ENCODE measurements around the gene USP20.

USP20 gene

GRCh38 chr9:129880654-129881546 is 45.6 kb downstream of the USP20 start:
- peaks cover 25% of the 10 kb centered on the region for H3K36me3 ChIP-seq (ENCODE audit: insufficient read depth, low read length)
- peaks cover 34% of the 10 kb centered on the region for H3K4me1 ChIP-seq (ENCODE audit: insufficient read depth, low read length)
- no peak overlapping the region for H3K9ac ChIP-seq (ENCODE audit: low read length)
- H3K27ac ChIP-seq (ENCODE audit: low read depth, low read length), result peak overlapping the region; percentile 12
- no peaks in the 10 kb centered on the region for H3K9me3 ChIP-seq (ENCODE audit: low read length)
- H3K4me3 ChIP-seq (ENCODE audit: low read depth in 1 of 2, low read length in 2 of 2), result no peak overlapping the region
- H3K27me3 ChIP-seq (ENCODE audit: control insufficient read depth in 1 of 2, insufficient read depth in 2 of 2, low read length in 2 of 2), result no peaks in the 10 kb centered on the region

DNA sequence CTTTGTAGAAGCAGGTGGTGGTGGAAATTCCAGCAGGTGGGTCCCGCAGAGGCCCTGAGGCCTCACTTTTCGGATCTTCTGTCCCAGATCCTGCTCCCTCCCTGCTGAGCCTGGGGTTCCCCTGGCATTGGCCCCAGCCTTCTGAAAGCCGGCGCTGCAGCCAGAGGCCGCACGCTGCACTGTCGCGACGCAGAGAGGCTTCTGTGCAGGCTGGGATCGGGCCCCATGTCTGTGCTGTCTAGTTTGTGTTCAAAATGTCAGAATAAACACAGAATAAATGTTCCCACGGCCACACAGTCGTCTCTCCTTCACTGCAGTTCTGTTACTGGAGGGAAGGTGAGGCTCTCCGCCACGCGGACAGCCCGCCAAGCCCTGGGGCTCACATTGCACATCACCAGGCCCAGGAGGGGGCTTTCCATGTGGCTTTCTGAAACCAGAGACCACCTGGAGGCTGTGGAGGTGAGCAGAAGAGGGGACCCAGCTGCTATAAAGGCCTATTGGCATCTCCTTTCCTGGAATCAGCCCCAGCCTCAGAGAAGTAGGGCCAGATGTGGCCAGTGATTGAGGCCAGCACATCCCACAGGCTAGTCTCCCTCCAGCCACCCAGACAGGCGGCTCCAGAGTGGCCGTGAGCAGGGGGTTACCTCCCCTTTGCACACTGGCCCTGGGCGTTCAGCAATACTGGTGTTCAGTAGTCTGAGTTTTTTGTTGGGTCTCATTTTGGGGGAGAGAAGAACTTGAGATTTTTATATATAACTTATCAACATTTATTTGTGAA is 46.5 kb downstream of the USP20 start:
- Histone ChIP-seq H3K9ac (ENCODE audit: low read length) (no peak overlapping the region), H3K9me3 (ENCODE audit: low read length) (no peaks in the 10 kb centered on the region), H3K4me3 (ENCODE audit: low read depth in 1 of 2, low read length in 2 of 2) (no peak overlapping the region), H3K27ac (ENCODE audit: low read depth, low read length) (peak overlapping the region; percentile 12), H3K4me1 (ENCODE audit: insufficient read depth, low read length) (peaks cover 42% of the 10 kb centered on the region), H3K36me3 (ENCODE audit: insufficient read depth, low read length) (peaks cover 20% of the 10 kb centered on the region), H3K27me3 (ENCODE audit: control insufficient read depth in 1 of 2, insufficient read depth in 2 of 2, low read length in 2 of 2) (no peaks in the 10 kb centered on the region)

DNA sequence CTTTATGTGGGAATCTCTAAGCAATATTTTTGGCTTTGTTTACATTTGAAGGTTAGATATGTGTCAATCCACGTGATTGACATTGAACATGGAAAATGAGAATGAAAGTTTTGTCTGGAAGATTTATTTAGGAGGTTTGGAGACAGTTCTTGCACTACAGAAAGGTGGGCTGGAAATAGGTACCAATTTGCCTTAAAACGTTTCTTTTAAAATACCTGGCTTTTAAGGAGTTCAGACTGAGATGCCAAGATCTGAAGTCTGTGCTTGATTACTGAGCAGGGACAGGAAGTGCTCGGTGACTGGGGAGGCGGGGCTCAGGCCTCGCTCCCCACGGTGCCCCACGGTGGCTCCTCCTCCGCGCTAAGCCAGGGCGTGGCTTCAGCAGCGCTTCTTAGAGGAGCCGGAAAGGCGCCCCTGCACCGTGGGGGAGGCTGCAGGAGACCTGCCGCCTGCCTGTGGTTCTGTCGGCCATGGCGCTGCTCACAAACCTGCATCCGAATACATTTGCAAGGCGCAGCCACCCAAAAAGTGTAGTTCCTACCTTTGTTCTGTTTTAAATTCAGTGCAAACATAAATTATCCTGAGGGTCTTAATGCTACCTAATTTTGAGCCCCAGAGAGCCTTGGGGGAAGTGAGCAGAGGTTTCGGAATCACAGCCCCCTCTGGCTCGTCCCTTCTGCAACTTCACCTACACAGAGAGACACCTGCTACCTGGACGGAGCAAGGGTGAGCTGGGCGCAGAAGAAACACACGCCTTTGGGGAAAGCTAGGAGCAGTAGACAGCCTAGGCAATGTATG is 49.2 kb downstream of the USP20 start:
- H3K27ac ChIP-seq (ENCODE audit: low read depth, low read length), result peak overlapping the region; percentile 50
- H3K4me3 ChIP-seq (ENCODE audit: low read depth in 1 of 2, low read length in 2 of 2), result peak overlapping the region; percentile 1 to 46
- peaks cover 49% of the 10 kb centered on the region for H3K4me1 ChIP-seq (ENCODE audit: insufficient read depth, low read length)
- no peak overlapping the region for H3K9ac ChIP-seq (ENCODE audit: low read length)
- no peaks in the 10 kb centered on the region for H3K9me3 ChIP-seq (ENCODE audit: low read length)
- H3K36me3 ChIP-seq (ENCODE audit: insufficient read depth, low read length), result peaks cover 29% of the 10 kb centered on the region
- no peaks in the 10 kb centered on the region for H3K27me3 ChIP-seq (ENCODE audit: control insufficient read depth in 1 of 2, insufficient read depth in 2 of 2, low read length in 2 of 2)

DNA sequence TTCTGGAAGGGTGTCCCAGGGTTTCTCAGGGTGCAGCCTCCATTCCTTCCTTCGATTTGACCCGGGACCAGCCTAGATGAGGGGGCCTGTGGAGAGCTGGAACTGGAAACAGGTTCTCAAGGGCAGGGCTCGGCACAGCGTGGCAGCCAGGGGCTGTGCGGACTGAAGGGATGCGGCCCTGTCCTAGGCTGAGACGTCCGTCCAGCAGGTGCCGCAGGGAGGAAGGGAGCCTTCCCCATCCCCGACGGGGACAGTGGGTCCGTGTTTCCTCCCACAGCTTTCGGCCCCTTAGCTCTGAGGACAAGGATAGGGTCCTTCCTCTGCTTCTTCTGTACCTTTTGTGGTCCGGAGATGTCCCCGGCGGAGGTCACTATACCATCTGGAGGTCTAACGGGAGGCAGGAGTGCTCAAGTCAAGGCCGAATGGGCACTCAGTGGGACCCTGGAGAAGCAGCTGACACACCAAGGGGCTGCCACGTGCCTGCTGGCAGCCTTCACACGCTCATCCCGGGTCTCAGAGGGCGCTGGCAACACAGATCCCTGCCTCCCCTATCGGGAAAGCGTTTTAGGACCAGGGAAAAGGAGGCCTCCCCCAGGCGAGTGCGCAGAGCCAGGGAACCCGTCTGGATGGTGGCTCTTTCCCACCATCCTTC is 49.9 kb downstream of the USP20 start:
- Histone ChIP-seq H3K27ac (ENCODE audit: low read depth, low read length) (peak overlapping the region; percentile 29), H3K27me3 (ENCODE audit: control insufficient read depth in 1 of 2, insufficient read depth in 2 of 2, low read length in 2 of 2) (no peaks in the 10 kb centered on the region), H3K4me3 (ENCODE audit: low read depth in 1 of 2, low read length in 2 of 2) (peak overlapping the region; percentile 25 to 46), H3K9me3 (ENCODE audit: low read length) (no peaks in the 10 kb centered on the region), H3K4me1 (ENCODE audit: insufficient read depth, low read length) (peaks cover 55% of the 10 kb centered on the region), H3K36me3 (ENCODE audit: insufficient read depth, low read length) (peaks cover 36% of the 10 kb centered on the region), H3K9ac (ENCODE audit: low read length) (peak overlapping the region; percentile 45)

- no peaks in the 10 kb centered on the region for H3K27me3 ChIP-seq (ENCODE audit: control insufficient read depth in 1 of 2, insufficient read depth in 2 of 2, low read length in 2 of 2)
- peak overlapping the region; percentile 25 to 46 for H3K4me3 ChIP-seq (ENCODE audit: low read depth in 1 of 2, low read length in 2 of 2)
- no peaks in the 10 kb centered on the region for H3K9me3 ChIP-seq (ENCODE audit: low read length)
- peaks cover 35% of the 10 kb centered on the region for H3K36me3 ChIP-seq (ENCODE audit: insufficient read depth, low read length)
- peaks cover 49% of the 10 kb centered on the region for H3K4me1 ChIP-seq (ENCODE audit: insufficient read depth, low read length)
- peak overlapping the region; percentile 29 for H3K27ac ChIP-seq (ENCODE audit: low read depth, low read length)
- peak overlapping the region; percentile 45 for H3K9ac ChIP-seq (ENCODE audit: low read length)
These were observed 50.4 kb downstream of the USP20 start for GRCh38 chr9:129885670-129886106.

DNA sequence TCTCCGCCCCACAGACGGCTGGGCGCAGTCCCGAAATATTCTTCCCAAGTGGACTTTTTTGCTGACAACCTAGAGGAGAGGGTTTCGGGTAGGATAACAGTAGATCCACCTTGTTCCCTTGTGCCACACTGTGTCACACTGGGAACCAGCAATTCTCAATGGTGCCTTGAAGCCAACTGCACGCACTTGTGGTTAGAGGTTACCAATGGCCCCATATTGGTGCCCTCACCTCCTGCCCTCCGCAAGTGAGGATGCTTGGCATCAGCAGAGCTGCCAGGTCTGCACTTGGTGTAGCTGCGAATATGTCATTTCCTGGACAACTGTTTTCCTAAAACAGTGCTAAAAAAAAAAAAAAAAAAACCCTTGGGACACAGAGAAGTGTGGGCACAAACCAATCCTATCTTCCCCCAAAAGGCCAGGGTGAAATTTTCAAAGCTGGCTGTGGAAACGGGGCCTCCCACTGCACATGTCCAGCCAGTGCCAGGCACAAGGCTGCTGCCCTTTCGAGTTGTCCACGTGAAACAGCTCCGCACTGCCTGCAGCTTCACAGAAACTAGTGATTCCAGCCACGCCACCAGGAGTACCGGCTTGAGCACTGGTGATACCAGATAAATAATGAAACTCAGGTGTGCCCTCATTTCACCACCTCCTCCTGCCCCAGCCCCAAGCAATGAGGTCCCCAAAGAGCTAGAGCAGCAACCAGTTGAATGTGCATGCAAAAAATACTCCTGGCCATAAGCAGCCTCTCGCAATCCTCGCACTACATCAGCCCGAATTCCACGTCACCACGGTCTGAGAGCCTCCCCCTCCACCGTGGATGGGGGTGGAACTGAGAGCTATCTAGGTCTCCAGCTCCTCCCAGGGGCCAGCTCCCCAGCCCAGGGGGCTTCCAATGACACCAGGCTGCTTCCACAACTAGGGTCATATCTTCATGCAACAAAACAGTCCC is 51.2 kb downstream of the USP20 start:
- Histone ChIP-seq H3K4me3 (ENCODE audit: low read depth in 1 of 2, low read length in 2 of 2) (peak overlapping the region; percentile 25 to 46), H3K27me3 (ENCODE audit: control insufficient read depth in 1 of 2, insufficient read depth in 2 of 2, low read length in 2 of 2) (no peaks in the 10 kb centered on the region), H3K4me1 (ENCODE audit: insufficient read depth, low read length) (peaks cover 49% of the 10 kb centered on the region), H3K27ac (ENCODE audit: low read depth, low read length) (peak overlapping the region; percentile 29), H3K9me3 (ENCODE audit: low read length) (no peaks in the 10 kb centered on the region), H3K9ac (ENCODE audit: low read length) (no peak overlapping the region), H3K36me3 (ENCODE audit: insufficient read depth, low read length) (peaks cover 33% of the 10 kb centered on the region)

GRCh38 chr9:129887334-129888292 is 52.4 kb downstream of the USP20 start:
- Histone ChIP-seq H3K9ac (ENCODE audit: low read length) (no peak overlapping the region), H3K36me3 (ENCODE audit: insufficient read depth, low read length) (peaks cover 32% of the 10 kb centered on the region), H3K27me3 (ENCODE audit: control insufficient read depth in 1 of 2, insufficient read depth in 2 of 2, low read length in 2 of 2) (no peaks in the 10 kb centered on the region), H3K4me1 (ENCODE audit: insufficient read depth, low read length) (peaks cover 60% of the 10 kb centered on the region), H3K9me3 (ENCODE audit: low read length) (no peaks in the 10 kb centered on the region), H3K4me3 (ENCODE audit: low read depth in 1 of 2, low read length in 2 of 2) (no peak overlapping the region), H3K27ac (ENCODE audit: low read depth, low read length) (peak overlapping the region; percentile 55)

DNA sequence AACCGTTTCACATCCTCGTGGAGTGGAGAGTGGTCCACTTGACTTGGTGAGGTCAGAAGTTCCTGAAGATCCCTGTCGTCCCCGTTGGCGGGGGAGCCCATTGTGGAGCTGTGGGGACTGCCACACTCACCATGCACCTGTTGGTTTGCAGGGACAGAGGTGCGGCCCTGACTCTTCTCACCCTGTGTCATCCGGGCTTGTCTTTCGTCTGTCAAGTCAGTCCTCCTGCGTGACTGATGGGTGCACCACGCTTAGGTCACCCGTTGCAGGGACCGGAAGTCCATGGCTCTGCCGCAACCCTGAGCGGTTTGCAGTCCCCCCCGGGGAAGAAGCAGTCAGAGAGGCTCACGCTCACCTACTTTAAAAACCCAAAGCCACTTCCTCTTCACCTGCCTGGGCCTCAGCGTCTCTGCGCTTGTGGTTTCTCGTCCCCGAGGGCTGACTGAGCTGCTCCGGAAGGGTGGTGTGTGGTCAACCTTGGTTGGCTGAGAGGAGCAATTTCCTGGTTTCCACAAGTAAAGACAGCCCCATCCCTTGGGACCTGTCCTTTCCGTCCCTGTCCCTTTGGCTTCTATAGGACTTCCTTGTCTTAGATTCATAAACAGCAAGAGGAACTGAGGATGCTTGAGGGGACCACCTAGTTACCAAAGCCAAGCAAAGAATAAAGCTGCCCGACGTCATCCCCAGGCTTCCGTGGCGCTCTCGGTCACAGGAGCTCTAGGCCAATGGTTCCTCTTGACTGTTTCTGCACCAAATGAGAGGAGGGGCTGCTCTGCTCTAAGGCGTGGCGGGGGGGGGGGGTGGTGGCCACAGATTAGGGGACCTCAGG is 53.2 kb downstream of the USP20 start:
- H3K4me3 ChIP-seq (ENCODE audit: low read depth in 1 of 2, low read length in 2 of 2), result no peak overlapping the region
- H3K27me3 ChIP-seq (ENCODE audit: control insufficient read depth in 1 of 2, insufficient read depth in 2 of 2, low read length in 2 of 2), result no peaks in the 10 kb centered on the region
- H3K9me3 ChIP-seq (ENCODE audit: low read length), result no peaks in the 10 kb centered on the region
- peak overlapping the region; percentile 55 for H3K27ac ChIP-seq (ENCODE audit: low read depth, low read length)
- peaks cover 32% of the 10 kb centered on the region for H3K36me3 ChIP-seq (ENCODE audit: insufficient read depth, low read length)
- no peak overlapping the region for H3K9ac ChIP-seq (ENCODE audit: low read length)
- peaks cover 66% of the 10 kb centered on the region for H3K4me1 ChIP-seq (ENCODE audit: insufficient read depth, low read length)

Measured in muscle layer of colon (tissue), 2 donors.